Ramos (cell line): Measurements from ENCODE around the gene PTTG1IP.
"Not testable (repeated sequence)": the region's sequence is repeated elsewhere in the genome, so short reads cannot be mapped to it uniquely, and the experiment has no call there.

Experiments used
- in situ Hi-C: fragments of 300-500 bp; cut with MboI; formaldehyde crosslinking; loops from one replicate; pipeline ENCODE4 v1.14.3; 2022; ENCODE audit warnings: low sequenced_read_pairs; ENCODE audit not compliant: unreplicated experiment

Gene PTTG1IP, protein sequence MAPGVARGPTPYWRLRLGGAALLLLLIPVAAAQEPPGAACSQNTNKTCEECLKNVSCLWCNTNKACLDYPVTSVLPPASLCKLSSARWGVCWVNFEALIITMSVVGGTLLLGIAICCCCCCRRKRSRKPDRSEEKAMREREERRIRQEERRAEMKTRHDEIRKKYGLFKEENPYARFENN

DNA sequence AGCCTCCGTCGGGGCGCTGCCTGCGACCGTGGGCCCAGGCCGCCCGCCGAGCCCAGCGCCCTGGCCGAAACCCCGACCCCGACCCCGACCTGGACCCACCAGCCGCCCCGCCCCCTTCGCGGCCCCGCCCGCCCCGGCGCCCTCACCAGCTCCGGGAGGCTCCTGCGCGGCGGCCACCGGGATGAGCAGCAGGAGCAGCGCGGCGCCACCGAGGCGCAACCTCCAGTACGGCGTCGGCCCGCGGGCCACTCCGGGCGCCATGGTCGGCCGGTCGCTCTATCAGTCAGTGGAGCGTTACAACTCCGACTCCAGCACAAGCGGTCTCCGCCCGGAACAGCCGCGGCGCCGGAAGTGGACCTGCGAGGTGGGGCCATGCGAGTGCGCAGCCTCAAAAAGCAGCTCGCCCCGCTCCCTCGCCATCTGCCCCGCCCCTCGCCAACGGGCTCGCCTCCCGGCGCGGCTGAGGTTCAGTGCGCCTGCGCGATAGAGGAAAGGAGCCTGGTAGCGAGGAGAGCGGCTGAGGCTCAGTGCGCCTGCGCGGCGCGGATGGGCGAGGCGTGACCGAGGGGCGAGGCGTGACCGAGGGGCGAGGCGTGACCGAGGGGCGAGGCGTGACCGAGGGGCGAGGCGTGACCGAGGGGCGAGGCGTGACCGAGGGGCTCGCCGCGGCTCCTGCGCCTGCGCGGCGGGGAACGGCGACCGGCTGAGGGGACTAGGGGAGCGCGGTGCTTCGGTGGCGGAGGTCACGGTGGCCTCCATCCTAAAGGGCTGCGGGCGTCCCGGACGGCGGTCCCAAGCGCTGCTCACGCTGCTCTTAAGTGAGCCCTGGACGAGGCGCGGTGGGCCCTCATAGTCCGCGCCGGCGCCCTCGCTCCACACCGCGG, at the start of gene PTTG1IP:
TSS of gene PTTG1IP (minus strand) at position 335 of the 884 bp plus-strand sequence. CDS start at position 261, 74 bp downstream.
- in situ Hi-C loops = no loop called here

DNA sequence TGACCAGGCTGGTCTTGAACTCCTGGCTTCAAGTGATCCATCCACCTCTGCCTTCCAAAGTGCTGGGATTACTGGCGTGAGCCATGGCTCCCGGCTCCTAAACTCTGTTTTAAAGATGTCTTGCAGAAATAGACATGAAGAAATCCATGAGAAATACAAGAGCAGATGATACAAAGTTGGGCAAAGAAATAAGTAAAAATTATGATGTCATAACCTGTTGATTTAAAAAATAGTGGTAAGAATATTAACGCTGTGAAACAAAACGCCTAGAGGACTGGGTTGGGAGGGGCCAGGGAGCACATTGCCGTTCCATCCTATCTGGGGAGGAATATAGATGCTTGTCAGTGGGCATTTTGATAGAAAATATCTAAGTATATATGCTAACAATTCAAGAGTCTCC, 48.4 kb upstream of the PTTG1IP start:
- in situ Hi-C loops = no loop called here

DNA sequence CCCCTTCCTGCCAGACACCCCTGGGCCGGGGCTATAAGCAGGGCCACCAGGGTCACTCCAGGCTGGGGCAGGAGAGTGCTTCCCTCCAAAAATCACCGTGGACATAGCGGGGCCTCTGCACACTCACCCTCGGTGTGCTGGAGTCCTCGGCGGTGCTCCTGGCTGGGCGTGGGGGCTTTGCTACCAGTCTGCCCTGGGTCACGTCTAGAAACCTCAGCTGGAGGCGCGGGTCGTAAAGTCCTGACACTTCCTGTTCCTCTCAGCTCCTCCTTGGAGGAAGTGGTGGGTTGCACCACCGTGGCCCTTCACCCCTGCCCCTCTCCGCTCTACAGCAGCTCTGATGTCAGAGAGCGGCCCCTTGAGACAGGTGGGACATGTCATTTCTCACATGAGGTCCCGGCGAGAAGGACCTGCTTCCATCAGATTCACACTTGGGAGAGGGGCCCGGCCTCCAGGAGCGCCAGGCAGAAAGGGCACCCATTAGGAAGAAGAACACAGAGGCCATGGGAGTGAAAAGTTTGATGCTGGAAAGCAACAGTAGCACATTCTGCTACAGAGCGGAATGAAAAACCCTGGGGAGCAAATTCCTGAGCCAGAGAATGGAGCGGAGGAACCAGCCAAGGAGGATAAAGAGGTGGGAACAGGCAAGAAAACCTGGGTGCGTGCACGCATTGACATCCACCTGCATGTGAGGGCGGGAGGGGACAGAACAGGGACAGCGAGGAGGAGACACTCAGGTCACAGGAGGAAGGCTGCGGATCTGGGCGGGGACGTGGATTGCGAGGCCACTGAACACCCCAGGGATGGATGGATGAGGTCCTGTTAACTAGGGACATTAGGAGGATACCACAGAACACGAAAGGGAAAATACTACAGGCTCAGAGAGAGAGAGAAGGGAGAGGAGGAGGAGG, 47.5 kb upstream of the PTTG1IP start, which contains the start of gene ITGB2:
TSS of gene ITGB2 (minus strand) at position 206 of the 911 bp plus-strand sequence. CDS start 10,117 bp downstream, outside the sequence.
- in situ Hi-C loops = no loop called here

DNA sequence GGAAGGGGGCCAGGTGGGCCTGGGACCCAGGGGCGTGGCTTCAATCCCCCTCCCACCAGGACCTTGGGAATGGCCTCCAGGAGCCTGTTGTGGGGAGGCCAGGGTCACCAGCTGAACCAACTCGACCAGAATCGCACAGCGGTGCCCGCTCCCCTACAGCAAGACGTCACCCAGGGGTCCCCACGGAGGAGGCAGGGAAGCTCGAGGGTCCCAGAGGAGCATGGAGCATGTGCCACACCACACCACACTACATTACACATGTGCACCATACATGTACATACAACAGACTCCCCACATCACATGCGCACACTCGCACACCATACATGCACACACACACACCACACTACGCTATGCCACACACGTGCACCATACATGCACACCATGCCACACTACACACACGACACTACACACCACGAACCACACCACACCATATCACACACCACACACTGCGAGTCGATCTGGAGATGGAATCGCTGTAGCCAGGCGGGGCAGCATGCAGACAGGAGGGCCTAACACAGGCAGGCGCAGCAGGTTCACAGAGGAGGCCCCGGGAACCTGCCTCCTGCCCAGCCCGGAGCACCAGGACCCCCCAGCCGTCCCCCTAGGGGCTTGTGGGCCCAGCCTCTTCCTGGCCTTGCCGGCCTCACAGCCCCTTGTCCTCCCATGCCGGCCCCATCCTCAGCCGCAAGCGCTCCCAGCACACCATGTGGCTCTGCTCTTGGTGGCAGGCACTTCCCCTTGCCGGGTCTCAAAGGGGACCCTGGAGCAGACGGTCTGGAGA, 46.6 kb upstream of the PTTG1IP start:
- in situ Hi-C loops = no loop called here

DNA sequence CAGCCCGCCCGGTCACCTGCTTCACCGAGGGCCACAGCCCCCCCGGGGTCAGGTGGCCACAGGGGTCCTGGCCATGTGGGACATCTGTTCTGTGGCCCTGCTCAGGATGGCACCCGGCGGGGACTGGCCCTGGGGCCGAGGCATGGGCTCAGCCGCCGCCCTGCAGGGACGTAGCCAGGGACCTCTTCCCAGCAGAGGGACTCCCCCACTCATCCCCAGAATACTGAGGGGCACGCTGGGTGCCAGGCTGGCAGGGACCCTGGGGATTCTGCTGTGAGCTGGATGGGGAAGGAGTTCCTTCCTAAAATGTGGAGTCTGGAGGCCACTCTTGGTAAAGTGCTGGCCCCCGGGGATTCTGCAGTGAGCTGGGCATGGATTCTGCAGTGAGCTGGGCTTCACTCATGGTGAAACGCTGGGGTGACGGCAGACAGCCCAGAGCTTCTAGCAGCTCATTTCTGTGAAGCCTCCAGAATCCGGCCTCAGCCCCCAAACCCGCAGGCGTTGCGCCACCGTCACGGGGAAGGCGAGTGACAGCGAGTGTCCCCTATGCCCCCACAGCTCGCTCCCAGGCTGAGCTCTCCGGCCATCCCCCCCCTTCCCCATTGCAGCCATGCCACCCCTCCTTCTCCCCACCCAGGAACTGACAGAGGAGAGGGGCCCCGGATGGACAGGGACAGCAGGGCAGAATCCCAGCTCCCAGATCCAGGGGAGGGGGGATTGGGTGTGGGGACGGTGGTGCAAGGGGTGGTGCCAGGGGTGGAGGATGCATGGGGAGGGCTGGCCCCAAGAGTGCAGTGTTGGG, 45.8 kb upstream of the PTTG1IP start:
- in situ Hi-C loops = no loop called here

DNA sequence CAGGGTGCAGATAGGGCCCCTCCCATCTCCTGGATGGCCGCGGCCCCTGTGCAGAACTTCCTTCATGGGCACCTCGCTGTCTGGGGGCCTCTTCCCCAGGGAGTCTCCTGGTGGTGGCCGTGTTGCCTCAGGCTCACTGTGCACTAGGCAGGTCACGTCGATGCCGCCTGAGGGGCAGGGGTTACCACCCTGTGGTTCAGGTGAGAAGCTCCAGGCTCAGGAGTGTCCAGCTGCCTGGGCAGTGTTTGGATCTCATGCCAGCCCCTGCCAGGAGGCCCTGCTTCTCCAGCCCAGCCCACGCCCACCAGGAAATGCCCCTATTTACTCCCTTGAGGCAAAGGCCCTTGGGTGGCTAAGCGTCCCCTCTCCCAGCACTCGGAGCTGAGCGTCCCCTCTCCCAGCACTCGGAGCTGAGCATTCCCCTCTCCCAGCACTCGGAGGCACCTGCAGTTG, 45.1 kb upstream of the PTTG1IP start:
- in situ Hi-C loops = no loop called here

DNA sequence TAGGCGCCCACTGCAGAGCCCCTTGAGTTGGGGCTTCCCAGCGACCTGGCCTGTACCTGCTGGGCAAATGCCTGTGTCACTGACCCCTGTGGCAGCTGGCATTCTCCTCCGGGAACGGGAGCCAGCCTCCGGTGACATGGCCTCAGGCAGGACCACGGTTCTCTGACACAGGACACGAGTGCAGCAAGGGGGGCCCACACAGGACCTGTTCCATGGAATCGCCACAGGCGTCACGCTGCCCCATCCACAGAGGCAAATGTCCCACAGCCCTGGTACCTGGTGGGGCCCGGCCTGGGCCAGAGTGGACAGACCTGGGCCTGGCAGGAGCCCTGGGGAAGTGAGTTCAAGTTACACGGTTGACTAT, 44.6 kb upstream of the PTTG1IP start:
- in situ Hi-C loops = no loop called here

DNA sequence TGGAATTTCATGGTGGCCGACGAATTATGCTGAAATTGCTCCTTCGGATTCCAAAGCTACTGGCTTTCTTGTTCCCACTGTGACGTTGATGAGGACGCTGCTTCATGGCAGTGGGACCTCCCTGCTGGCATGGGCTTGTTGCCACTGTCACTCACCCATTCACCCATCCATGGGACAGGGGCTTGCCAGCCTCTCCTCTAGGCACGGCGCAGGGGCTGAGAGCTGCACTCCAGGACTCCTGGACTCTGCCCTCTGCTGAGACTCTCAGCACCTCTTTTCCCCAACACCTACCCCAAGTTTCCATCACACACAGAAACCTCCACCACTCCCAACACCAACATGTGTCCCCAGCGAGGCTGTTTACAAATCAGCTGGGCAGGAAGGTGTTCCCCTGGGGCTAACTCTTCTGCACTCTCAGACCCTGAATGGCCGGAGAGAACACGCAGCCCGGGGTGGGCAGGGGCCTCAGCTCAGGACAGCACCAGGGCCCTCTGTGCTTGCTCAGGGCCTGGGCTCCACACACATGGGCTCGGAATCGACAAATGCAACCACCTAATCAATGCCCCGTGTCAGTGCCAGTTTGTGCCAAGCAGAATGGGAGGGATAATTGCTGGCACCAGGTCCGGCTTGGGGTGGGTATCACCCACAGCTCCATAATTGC, 44.1 kb upstream of the PTTG1IP start:
- in situ Hi-C loops = no loop called here

DNA sequence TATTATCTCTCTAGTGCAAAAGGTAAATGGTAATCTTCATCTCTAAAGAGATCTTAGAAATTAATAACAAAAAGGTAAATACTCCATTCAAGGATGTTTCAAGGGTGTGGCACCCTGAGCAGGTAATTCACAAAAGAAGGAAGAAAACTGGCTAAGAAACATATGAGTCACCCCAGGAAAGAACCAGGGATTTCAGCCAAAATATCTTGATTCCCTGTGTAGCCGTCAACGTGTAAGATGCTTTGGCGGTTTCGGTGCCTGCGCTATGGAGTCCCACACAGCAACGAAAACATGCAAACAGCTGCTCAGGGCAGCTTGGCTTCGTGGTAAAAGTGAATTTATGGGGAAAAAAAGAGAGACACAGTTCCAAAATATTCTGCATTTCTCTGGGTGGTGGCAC, 43.5 kb upstream of the PTTG1IP start:
- in situ Hi-C loops = no loop called here

DNA sequence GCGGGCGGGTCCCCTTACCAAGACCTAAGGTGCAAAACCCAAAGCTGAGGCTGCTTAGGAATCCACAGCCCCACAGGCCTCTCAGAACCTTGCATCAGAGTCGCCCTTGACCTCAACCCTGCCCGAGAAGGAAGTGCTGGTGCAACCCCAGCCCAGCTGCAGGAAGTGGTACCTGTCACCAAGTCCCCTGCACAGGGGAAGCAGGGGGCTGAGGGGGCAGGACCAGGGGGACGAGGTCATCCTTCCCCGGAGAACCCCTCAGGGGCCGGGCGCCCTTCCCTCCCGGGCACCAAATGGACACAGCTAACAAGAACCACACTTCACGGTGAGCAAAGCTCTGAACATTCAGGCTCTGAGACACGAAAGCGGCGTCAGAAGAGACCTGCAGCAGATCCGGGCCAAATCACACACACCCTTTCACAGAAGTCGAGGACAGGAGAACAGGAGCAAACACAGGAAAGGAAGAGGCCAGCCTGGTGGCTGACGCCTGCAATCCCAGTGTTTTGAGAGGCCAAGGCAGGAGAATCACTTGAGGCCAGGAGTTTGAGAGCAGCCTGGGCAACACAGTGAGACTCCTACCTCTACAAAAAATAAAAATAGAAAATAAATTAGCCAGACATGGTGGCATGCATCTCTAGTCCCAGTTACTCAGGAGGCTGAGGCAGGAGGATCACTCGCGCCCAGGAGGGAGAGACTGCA, 40.8 kb upstream of the PTTG1IP start:
- in situ Hi-C loops = no loop called here

DNA sequence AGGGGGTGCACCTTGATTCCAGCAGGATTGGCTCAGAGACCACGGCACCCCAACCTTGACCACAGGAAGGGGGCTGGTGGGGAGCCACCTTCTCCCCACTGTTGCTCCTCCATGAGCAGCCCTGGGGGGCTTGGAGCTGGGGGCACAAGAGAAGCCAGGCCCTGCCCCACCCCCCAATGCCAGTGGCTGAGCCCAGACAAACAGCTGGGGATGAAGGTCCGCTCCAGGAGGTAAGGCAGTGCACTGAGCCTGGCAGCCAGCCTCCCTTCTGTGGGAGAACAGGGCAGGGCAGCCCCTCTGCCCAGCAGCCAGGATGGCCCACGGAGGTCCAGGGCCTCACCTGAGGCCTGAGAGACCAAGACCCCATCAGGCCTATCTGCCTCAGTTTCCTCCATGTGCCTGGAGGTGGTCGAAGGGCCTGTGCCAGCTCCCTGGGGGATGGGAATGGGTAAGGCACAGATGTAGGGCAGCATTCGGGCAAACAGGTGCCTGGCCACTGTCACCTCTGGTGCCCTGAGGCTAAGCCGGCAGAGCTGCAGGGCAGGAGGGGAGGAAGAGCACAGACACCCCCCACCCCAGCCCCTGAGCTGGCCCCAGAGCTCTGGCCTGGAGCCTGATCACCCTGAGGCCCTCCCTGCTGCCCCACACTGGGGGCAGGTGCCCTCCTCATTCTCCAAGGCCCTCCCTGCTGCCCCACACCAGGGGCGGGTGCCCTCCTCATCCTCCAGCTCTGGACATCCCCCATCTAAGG, 40.1 kb upstream of the PTTG1IP start:
- in situ Hi-C loops = no loop called here

DNA sequence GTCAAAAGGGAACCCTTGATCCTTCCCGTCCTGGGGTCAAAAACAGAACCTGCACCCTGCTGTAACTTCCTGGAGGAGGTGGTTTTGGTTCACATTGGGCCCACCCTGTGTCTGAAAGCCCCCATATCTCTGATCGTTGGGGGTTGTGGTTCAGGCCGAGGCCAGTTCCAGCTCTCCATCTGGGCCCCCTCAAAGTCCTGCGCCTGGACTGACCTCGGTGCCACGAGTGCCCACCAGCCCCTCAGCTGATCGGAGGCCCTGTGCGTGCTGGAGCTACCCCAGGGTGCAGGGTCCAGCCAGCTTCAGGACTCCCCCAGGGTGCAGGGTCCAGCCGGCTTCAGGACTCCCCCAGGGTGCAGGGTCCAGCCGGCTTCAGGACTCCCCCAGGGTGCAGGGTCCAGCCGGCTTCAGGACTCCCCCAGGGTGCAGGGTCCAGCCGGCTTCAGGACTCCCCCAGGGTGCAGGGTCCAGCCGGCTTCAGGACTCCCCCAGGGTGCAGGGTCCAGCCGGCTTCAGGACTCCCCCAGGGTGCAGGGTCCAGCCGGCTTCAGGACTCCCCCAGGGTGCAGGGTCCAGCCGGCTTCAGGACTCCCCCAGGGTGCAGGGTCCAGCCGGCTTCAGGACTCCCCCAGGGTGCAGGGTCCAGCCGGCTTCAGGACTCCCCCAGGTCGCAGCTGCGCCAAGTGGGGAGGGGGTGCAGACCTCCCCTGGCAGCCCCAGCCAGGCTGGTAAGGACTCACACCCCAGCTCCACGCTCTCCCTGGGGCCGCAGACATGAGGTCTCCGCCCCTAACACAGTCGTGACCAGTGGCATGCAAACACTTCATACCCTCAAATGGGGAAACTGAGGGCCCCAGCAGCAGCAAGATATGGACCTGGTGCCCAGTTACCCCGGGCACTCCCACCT, 39.3 kb upstream of the PTTG1IP start:
- in situ Hi-C loops = not testable (repeated sequence)

DNA sequence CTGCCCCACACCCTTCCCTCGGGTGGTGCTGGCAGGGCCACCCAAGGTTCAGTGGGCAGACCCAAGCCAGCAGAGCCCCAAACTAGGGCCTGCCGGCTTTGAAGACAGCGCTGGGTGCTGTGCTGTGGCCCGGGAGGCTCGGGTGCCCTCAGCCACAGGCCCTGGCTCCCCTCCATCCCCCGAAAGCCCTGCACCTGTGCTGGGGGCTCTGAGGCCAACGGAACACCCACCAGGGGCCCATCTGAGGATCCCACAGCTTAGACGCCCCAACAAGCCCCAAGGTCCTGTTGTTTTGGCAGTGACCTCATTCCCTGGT, 38.6 kb upstream of the PTTG1IP start:
- in situ Hi-C loops = no loop called here

DNA sequence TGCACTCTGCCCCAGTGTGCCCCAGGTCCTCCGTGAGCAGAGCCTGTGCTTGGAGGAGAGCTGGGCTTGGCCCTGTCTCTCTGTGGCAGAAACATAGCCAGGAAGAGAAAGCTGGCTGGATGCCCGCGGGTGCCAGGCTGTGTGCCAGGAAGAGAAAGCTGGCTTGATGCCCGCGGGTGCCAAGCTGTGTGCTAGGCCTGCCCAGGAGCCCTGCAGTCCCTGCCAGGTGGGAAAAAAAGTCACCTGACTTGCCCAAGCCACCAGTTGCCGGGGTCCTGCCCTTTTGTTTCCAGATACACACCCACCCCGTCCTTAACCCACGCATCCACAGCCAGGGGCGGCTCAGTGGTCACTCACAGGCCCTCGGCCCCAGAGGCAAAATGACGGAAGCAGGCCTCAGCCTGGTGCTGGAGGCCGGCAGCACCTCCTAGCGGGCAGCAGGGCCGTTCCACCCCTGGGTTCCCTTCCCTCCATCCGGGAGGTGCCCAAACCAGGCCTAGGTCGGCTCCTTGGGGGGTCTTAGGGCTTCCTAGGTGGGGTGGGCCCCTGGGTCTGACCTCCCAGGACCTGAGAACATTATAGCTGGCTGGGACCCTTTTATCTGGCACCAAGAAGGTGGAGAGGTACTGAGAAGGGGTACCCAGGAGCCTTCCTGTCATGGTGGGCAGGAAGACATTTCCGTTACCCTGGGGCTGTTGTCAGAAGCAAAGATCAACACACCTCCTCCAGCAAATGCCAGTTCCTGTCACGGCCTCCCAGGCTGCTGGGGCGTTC, 38.1 kb upstream of the PTTG1IP start:
- in situ Hi-C loops = no loop called here

DNA sequence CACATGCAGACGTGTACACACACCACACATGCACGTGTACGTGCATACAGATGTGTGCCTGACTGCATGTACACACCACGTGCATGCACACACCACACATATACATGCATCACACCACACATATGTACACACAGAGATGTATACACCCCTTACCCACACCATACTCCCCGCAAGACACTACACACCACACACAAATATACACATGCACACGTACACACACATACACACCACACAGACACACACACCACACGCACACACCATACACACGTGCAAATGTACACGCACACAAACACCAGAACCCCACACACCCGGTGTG, 37.5 kb upstream of the PTTG1IP start:
- in situ Hi-C loops = no loop called here
